ENCODE results near the gene LRIG1. TPM values are rescaled to one million over a fixed set of nuclear protein-coding genes. Genes with fewer than 3 reads are reported as not detected.
A peak's percentile ranks its signal among the peaks of the same experiment; 100 is the strongest.

LRIG1 gene
- total RNA-seq, 3 donors from 2014 or later: 42.0 to 63.0 (median 43.9) TPM

DNA sequence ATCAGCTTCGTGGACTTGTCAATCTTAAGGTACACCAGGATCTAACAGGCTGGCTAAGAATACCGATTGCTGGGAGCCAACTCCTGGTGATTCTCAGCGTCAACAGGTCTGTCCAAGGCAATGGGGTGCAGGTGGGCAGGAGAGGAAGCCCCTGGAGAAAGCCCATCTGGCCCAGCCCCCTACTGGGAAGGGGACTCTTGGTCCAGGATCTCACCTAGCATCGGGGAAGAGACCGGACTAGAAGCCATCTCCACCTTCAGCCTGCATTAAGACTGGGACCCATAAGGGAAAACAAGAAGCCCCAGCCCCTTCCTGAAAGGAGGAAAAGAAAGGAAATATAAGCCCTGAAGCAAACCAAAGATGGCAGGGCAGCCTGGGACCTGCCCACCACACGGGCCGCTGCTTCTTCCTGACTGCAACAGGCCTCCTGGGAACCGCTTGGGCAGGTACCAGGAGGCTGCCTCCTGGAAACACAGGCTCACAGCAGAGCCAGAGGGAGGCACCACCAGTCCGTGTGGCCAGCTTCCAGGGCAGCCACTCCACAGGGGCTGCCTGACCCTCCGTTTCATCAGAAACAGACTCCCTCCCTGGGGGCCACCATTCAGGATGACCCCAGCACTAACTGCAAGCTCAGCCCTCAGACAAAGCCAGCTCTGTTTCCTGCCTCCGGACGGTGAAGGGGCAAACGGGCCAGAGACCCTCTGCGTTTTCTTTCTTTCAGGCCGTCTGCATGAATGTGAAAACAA is 100.2 kb downstream of the LRIG1 start:
- H3K36me3 Mint-ChIP-seq (ENCODE audit: insufficient read depth): peaks cover 31% of the 10 kb centered on the region
- peaks cover 1% of the 10 kb centered on the region for H3K4me1 Mint-ChIP-seq (ENCODE audit: low read depth)
- H3K9me3 Mint-ChIP-seq: no peaks in the 10 kb centered on the region
- DNase-seq (no peak), ATAC-seq (no peak)
- H3K27me3 Mint-ChIP-seq (ENCODE audit: low read depth): no peaks in the 10 kb centered on the region
- H3K4me3 Mint-ChIP-seq: no peak overlapping the region

DNA sequence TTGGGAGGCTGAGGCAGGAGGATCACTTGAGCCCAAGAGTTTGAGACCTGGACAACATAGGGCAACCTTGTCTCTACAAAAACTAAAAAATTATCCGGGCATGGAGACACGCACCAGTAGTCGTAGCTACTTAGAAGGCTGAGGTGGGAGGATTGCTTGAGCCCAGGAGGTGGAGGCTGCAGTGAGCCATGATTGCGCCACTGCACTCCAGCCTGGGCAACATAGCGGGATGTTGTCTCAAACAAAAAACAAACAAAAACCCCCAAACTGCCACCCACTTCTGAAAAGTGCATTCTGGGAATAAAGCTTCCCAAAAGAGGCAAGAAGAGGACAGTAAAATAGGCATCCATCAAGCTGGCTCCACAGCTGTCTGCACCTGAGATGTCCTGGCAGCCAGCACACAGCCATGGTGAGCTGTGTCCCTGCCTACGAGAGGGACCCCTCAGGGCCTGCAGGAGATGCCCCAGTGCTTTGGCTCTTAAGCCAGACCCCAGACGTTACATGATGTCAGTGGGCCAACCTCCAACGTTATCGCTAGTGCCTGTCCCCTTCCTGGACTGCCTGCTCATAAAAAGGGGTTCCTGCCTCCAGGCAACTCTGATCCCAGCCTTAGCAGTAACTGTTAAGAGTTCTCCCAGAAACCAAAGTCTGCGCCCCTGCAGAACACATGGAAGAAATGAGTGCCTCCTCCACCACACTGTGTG is 101.1 kb downstream of the LRIG1 start:
- peaks cover 28% of the 10 kb centered on the region for H3K36me3 Mint-ChIP-seq (ENCODE audit: insufficient read depth)
- no peak overlapping the region for H3K4me3 Mint-ChIP-seq
- ATAC-seq (no peak), DNase-seq (no peak)
- H3K9me3 Mint-ChIP-seq: no peaks in the 10 kb centered on the region
- H3K4me1 Mint-ChIP-seq (ENCODE audit: low read depth): peaks cover 7% of the 10 kb centered on the region
- no peaks in the 10 kb centered on the region for H3K27me3 Mint-ChIP-seq (ENCODE audit: low read depth)

GRCh38 chr3:66398228-66399025 is 102.4 kb downstream of the LRIG1 start:
- Mint-ChIP-seq H3K27me3 (ENCODE audit: low read depth) (no peaks in the 10 kb centered on the region), H3K4me1 (ENCODE audit: low read depth) (peaks cover 20% of the 10 kb centered on the region), H3K9me3 (no peaks in the 10 kb centered on the region), H3K36me3 (ENCODE audit: insufficient read depth) (peaks cover 30% of the 10 kb centered on the region), H3K4me3 (no peak overlapping the region)
- ATAC-seq (no peak), DNase-seq (no peak)

- Mint-ChIP-seq H3K4me3 (no peak overlapping the region), H3K9me3 (no peaks in the 10 kb centered on the region), H3K27me3 (ENCODE audit: low read depth) (no peaks in the 10 kb centered on the region), H3K4me1 (ENCODE audit: low read depth) (peaks cover 25% of the 10 kb centered on the region), H3K36me3 (ENCODE audit: insufficient read depth) (peaks cover 27% of the 10 kb centered on the region)
- ATAC-seq: no peak
- no peak for DNase-seq
Measured at GRCh38 chr3:66397745-66398144, 103.1 kb downstream of the LRIG1 start.

GRCh38 chr3:66396888-66397287 is 103.9 kb downstream of the LRIG1 start:
- Mint-ChIP-seq H3K27me3 (ENCODE audit: low read depth) (no peaks in the 10 kb centered on the region), H3K4me1 (ENCODE audit: low read depth) (peaks cover 34% of the 10 kb centered on the region), H3K9me3 (no peaks in the 10 kb centered on the region), H3K4me3 (no peak overlapping the region), H3K36me3 (ENCODE audit: insufficient read depth) (peaks cover 36% of the 10 kb centered on the region)
- no peak for DNase-seq
- no peak for ATAC-seq

DNA sequence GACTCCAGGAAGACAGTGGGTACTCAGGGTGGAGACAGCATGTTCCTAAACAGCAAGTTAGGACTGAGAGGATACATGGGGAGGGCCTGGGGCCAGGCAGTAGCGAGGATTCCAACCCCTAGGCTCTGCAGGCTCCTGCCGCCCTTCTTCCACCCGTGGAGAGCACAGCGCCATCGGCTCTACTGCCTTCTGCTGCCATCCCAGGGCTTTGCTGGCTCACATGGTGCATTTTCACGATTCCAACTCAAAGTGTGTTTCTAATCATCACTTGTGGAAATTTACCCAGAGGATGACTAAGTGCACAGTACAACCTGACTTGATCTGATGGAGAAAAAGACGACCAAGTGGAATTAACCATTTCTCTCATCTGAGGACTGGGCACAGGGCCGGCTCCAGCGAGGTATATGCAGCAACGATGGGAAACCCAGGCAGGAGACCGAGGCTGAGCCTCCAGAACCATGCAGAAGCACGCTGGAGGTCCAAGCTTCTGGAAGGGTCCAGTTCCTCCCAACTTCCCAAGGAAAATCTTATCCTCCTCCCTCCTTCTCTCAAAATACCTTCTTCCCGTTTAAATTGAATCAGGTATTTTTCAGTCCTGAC is 104.6 kb downstream of the LRIG1 start:
- H3K4me3 Mint-ChIP-seq: no peak overlapping the region
- no peaks in the 10 kb centered on the region for H3K9me3 Mint-ChIP-seq
- ATAC-seq (no peak), DNase-seq (no peak)
- peaks cover 38% of the 10 kb centered on the region for H3K4me1 Mint-ChIP-seq (ENCODE audit: low read depth)
- no peaks in the 10 kb centered on the region for H3K27me3 Mint-ChIP-seq (ENCODE audit: low read depth)
- H3K36me3 Mint-ChIP-seq (ENCODE audit: insufficient read depth): peaks cover 38% of the 10 kb centered on the region

DNA sequence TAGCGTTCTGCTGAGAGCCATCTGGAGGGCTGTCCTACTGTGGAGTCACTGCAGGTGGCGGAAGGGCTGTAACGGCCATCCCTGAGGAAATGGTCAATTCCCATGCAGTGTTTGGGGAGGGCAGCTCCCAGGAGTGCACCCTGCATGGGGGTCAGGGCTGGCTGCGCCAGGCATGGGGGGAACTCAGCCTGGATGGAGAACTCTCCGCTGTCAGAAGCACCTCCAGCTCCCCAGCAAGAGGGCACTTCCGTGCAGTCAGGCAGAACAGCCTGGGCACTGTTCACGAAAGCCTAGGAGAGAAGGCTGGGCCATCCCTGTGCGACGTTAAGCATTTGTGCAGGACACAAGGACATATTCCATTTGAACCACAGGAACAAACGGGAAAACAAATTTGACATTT is 105.2 kb downstream of the LRIG1 start:
- Mint-ChIP-seq H3K4me1 (ENCODE audit: low read depth) (peaks cover 44% of the 10 kb centered on the region), H3K27me3 (ENCODE audit: low read depth) (no peaks in the 10 kb centered on the region), H3K36me3 (ENCODE audit: insufficient read depth) (peaks cover 38% of the 10 kb centered on the region), H3K4me3 (no peak overlapping the region), H3K9me3 (no peaks in the 10 kb centered on the region)
- DNase-seq (no peak), ATAC-seq (no peak)

DNA sequence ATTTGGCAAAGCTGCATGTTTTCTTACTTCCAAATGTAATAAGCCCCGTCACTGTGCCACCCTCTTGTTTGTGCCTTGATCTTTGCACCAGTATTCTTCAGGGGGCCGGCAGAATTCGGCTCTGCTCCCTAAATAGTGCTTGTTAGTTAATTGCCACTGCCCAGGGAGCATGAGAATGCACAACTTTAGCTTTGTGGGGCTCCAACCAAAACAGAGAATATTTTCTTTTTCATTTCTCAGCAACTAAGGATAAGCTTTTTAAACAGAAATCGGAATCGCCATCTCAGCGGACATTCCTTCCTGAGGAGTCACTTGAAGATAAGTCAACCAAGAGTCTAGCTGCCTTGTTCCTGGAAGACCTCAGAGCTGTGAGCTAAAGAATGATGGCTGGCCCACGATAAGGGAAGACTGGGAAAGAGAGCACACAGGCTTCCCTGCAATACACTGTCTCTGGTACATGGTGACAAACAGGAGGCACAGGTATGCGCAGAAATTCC is 106.0 kb downstream of the LRIG1 start:
- peaks cover 52% of the 10 kb centered on the region for H3K4me1 Mint-ChIP-seq (ENCODE audit: low read depth)
- DNase-seq: no peak
- ATAC-seq: no peak
- H3K36me3 Mint-ChIP-seq (ENCODE audit: insufficient read depth): peaks cover 38% of the 10 kb centered on the region
- no peaks in the 10 kb centered on the region for H3K9me3 Mint-ChIP-seq
- H3K27me3 Mint-ChIP-seq (ENCODE audit: low read depth): no peaks in the 10 kb centered on the region
- H3K4me3 Mint-ChIP-seq: peak overlapping the region; percentile 77

GRCh38 chr3:66394019-66394752 is 106.6 kb downstream of the LRIG1 start:
- H3K4me3 Mint-ChIP-seq: peak overlapping the region; percentile 77
- peaks cover 58% of the 10 kb centered on the region for H3K4me1 Mint-ChIP-seq (ENCODE audit: low read depth)
- H3K9me3 Mint-ChIP-seq: no peaks in the 10 kb centered on the region
- peaks cover 42% of the 10 kb centered on the region for H3K36me3 Mint-ChIP-seq (ENCODE audit: insufficient read depth)
- peak; percentile 76 to 83 for ATAC-seq
- H3K27me3 Mint-ChIP-seq (ENCODE audit: low read depth): no peaks in the 10 kb centered on the region
- peak; percentile 26 for DNase-seq

DNA sequence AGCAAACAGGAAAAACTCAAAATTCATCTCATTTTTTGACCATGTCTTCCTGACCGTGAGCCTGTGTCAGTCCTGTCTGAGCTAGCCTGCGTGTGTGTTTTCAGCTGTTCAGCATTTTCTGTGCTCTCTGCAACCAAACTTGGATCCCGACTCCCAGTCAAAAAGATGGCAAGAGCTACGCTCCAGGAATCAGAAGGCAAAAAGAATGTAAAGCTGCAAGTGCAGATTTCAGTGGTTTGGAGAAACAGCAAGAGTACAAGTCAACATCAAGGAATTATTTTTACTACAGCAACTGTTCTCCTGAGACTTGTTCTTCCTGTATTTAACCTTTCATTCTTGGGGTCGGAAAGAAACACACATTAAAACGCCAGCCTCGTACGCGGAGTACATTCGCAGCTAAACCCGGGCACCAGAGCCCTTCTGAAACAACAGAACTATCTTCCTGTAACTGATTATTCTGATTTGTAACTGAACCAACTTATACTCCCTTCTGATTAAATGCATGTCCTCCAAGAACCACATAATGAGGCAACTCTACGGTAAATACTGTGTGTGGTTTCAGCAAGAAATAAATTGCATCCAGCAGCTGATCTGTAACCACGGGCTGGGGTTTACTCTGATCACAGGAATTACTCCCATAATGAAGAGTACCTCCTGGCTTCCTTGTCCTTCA is 107.4 kb downstream of the LRIG1 start:
- ATAC-seq (peak; percentile 29 to 34), DNase-seq (no peak)
- Mint-ChIP-seq H3K27me3 (ENCODE audit: low read depth) (no peaks in the 10 kb centered on the region), H3K4me3 (peak overlapping the region; percentile 77), H3K9me3 (peaks cover 2% of the 10 kb centered on the region), H3K36me3 (ENCODE audit: insufficient read depth) (peaks cover 48% of the 10 kb centered on the region), H3K4me1 (ENCODE audit: low read depth) (peaks cover 63% of the 10 kb centered on the region)

DNA sequence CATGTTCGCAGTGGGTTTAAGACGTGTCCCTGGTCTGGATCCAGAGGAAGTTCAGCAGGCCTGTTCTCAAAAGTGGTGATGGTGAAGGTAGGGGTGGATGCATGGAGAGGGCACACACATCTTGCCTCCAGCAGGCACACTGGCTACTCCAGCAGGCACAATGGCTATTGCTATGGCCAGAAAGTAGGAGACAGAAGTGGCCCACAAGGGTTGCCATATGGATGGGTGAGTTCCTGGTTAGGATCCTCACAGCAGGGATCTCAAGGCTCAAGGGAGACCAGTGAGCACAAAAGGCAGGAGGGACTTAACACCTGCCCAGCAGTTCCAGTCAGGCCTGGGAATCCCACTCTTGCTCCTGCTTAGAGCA is 107.9 kb downstream of the LRIG1 start:
- peaks cover 48% of the 10 kb centered on the region for H3K36me3 Mint-ChIP-seq (ENCODE audit: insufficient read depth)

GRCh38 chr3:66392512-66392911 is 108.3 kb downstream of the LRIG1 start:
- H3K36me3 Mint-ChIP-seq (ENCODE audit: insufficient read depth): peaks cover 44% of the 10 kb centered on the region
- peaks cover 68% of the 10 kb centered on the region for H3K4me1 Mint-ChIP-seq (ENCODE audit: low read depth)
- H3K9me3 Mint-ChIP-seq: peaks cover 6% of the 10 kb centered on the region
- ATAC-seq (no peak), DNase-seq (no peak)
- no peaks in the 10 kb centered on the region for H3K27me3 Mint-ChIP-seq (ENCODE audit: low read depth)
- peak overlapping the region; percentile 77 for H3K4me3 Mint-ChIP-seq

More for the DNA sequence above, 107.9 kb downstream of the LRIG1 start:
- Mint-ChIP-seq H3K4me1 (ENCODE audit: low read depth) (peaks cover 68% of the 10 kb centered on the region), H3K27me3 (ENCODE audit: low read depth) (no peaks in the 10 kb centered on the region), H3K9me3 (peaks cover 6% of the 10 kb centered on the region), H3K4me3 (peak overlapping the region; percentile 77)
- DNase-seq (no peak), ATAC-seq (no peak)

GRCh38 chr3:66390013-66390412 is 110.8 kb downstream of the LRIG1 start:
- Mint-ChIP-seq H3K36me3 (ENCODE audit: insufficient read depth) (peaks cover 61% of the 10 kb centered on the region), H3K9me3 (peaks cover 6% of the 10 kb centered on the region), H3K4me1 (ENCODE audit: low read depth) (peaks cover 80% of the 10 kb centered on the region), H3K27me3 (ENCODE audit: low read depth) (no peaks in the 10 kb centered on the region), H3K4me3 (no peak overlapping the region)
- ATAC-seq: no peak
- no peak for DNase-seq
